Suprapubic skin (tissue), 3 donors: ENCODE measurements around the gene KLF9.

Experiments used
- EP300 ChIP-seq: sonication (generic); formaldehyde crosslinking; IDR thresholded peaks from one replicate; pipeline ENCODE4 v1.6.1; 2017; ENCODE audit warnings: antibody characterized with exemption
- POLR2A ChIP-seq, 2 donors: fragments of 450-650 bp; IDR thresholded peaks; one replicate each; pipeline ENCODE4 v1.6.1; 2017; ENCODE audit warnings: antibody characterized with exemption in 2 of 2, mild to moderate bottlenecking in 2 of 2, moderate library complexity in 2 of 2
- TF ChIP-seq, protein P1 (sequence below), 2 donors: fragments of 200-600 bp in 1 of 2; fragments of 450-650 bp in 1 of 2; sonication (generic) in 1 of 2; IDR thresholded peaks; one replicate each; pipeline ENCODE4 v1.5.1; 2016 to 2019; ENCODE audit warnings: antibody characterized with exemption in 2 of 2, mild to moderate bottlenecking in 1 of 2, moderate library complexity in 1 of 2

DNA sequence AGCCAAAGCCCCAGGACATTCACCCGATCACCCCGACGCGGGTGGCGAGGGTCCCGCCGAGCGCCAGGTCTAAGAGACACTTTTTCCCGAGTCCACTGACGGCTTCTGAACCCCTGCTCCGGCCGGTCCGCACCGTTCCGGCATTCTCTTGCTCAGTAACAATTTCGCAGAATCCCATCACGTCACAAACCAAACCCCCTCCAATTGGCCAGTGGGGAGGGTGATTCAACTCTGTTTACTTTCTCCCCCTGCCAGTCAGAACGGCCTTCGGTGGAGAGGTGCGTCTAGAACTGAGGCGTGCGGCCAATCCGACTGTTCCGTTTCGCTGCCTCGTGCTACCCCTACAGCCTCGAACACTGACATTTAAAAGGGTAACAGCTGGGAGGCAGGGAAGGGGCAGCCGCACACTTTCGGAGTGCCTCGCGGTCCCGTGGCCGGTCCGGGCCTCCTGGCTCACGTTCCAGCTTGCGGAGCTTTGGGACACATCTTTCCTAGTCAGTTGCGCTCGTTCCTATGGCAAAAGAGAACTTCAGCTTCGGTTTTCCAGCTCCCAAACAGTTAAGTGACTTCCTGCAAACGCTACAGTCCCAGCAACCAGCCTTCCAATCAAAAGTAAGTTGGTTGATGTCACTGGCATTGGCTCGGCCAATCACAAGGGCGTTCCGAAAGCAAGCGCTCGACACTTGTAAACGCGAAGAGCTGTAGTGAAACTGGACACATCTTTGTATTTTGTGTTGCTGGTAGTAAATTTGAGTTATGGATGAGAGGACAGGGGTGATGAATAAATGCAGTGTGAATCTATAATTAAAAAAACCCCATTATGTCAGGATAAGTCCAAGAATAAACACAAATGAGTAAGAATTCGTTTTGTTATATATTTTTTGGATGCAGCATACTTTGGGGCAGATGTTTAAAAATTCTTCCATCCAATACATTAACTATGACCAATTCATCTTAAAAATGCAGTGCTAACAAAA lies at the start of gene KLF9:
- TF ChIP-seq, protein P1, sequence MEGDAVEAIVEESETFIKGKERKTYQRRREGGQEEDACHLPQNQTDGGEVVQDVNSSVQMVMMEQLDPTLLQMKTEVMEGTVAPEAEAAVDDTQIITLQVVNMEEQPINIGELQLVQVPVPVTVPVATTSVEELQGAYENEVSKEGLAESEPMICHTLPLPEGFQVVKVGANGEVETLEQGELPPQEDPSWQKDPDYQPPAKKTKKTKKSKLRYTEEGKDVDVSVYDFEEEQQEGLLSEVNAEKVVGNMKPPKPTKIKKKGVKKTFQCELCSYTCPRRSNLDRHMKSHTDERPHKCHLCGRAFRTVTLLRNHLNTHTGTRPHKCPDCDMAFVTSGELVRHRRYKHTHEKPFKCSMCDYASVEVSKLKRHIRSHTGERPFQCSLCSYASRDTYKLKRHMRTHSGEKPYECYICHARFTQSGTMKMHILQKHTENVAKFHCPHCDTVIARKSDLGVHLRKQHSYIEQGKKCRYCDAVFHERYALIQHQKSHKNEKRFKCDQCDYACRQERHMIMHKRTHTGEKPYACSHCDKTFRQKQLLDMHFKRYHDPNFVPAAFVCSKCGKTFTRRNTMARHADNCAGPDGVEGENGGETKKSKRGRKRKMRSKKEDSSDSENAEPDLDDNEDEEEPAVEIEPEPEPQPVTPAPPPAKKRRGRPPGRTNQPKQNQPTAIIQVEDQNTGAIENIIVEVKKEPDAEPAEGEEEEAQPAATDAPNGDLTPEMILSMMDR (IDR thresholded peaks at IDR 0.05), result no peak
- TF ChIP-seq POLR2A (IDR thresholded peaks at IDR 0.05), result peak; percentile 66 to 95
- TF ChIP-seq EP300, result peak; percentile 75
